ENCODE data around the gene SLC9C1. TPM values are rescaled to one million over a fixed set of nuclear protein-coding genes. Genes with fewer than 3 reads are reported as not detected.

Gene SLC9C1
- total and polyA plus RNA-seq, 9 donors: 0.07 to 0.35 (median 0.15) TPM; not detected in 4

DNA sequence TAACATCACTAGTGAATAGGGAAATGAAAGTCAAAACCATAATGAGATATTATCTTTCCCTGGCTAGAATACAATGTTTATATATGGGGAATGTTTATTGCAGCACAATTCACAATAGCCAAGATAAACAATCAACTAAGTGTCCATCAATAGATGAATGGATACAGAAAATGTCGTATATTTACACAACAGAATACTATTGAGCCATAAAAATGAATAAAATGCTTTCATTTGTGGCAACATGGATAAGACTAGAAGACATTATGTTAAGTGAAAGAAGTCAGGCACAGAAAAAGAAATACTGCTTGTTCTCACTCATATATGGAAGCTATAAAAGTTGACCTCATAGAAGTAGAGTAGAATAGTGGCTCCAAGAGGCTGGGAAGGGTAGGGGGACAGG lies 65.2 kb downstream of the SLC9C1 start:
- TF ChIP-seq EP300 (IDR thresholded peaks at IDR 0.05) (no peak), POLR2A (IDR thresholded peaks at IDR 0.05) (no peak)
- TF ChIP-seq, protein P1, sequence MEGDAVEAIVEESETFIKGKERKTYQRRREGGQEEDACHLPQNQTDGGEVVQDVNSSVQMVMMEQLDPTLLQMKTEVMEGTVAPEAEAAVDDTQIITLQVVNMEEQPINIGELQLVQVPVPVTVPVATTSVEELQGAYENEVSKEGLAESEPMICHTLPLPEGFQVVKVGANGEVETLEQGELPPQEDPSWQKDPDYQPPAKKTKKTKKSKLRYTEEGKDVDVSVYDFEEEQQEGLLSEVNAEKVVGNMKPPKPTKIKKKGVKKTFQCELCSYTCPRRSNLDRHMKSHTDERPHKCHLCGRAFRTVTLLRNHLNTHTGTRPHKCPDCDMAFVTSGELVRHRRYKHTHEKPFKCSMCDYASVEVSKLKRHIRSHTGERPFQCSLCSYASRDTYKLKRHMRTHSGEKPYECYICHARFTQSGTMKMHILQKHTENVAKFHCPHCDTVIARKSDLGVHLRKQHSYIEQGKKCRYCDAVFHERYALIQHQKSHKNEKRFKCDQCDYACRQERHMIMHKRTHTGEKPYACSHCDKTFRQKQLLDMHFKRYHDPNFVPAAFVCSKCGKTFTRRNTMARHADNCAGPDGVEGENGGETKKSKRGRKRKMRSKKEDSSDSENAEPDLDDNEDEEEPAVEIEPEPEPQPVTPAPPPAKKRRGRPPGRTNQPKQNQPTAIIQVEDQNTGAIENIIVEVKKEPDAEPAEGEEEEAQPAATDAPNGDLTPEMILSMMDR (IDR thresholded peaks at IDR 0.05): no peak
- DNase-seq: no peak
- H3K9me3 ChIP-seq: no peaks in the 10 kb centered on the region

GRCh38 chr3:112200317-112200666 lies 93.7 kb downstream of the SLC9C1 start:
- Histone ChIP-seq H3K27ac (no peak overlapping the region), H3K27me3 (no peaks in the 10 kb centered on the region)
- intact Hi-C loops (cut with DNase I): no loop called here

More for the DNA sequence above, 65.2 kb downstream of the SLC9C1 start:
- Histone ChIP-seq H3K4me3 (no peak overlapping the region), H3K27me3 (no peaks in the 10 kb centered on the region), H3K27ac (no peak overlapping the region), H3K36me3 (no peaks in the 10 kb centered on the region), H3K4me1 (ENCODE audit: insufficient read depth) (no peaks in the 10 kb centered on the region)
- WGBS, 3 donors: 78 to 89% (median 83%) methylated on average over 1 of the region's 1 CpG
- intact Hi-C loops (cut with DNase I): no loop called here

DNA sequence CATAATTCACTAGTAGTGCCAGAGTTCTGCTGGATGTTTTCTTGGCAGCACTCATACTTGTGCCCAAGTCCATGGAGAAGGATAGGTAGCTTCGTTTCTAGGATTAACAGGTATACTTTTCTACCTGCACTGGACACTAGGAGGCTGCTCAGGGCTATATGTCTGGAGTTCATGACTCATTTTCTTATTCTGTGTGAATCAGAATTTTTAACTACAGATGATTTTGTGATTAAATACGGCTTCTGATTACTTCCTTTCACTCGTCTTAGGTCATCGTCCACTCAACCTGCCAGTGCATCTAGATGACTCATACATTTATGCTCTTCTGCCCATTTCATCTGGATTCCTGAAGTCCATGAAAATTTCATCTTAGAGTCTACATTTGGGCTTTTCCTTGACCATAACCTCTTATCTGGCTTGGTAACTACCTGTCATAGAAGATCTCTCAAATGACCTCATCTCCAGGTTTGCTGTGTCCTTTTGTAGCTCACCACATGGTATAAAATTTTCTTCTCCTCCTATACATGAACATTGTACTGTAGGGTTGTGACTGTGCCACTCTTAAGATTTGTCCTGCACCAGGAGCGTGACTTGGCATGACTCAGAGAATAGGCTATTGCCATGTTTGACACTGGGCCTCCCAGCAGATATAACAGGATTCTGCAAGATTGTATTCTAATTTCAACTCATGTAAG lies 94.2 kb downstream of the SLC9C1 start:
- Histone ChIP-seq H3K36me3 (no peaks in the 10 kb centered on the region), H3K27ac (no peak overlapping the region), H3K4me3 (no peak overlapping the region), H3K9me3 (no peaks in the 10 kb centered on the region), H3K4me1 (ENCODE audit: insufficient read depth) (no peaks in the 10 kb centered on the region), H3K27me3 (no peaks in the 10 kb centered on the region)
- TF ChIP-seq, protein P1 (IDR thresholded peaks at IDR 0.05): no peak
- no peak for TF ChIP-seq EP300 (IDR thresholded peaks at IDR 0.05)
- no peak for TF ChIP-seq POLR2A (IDR thresholded peaks at IDR 0.05)
- 84 to 88% (median 85%) methylated on average over 5 of the region's 5 CpGs for WGBS, 3 donors
- intact Hi-C loops (cut with DNase I): no loop called here
- no peak for DNase-seq

More at GRCh38 chr3:112200317-112200666, 93.7 kb downstream of the SLC9C1 start:
- Histone ChIP-seq H3K9me3 (no peaks in the 10 kb centered on the region), H3K4me3 (no peak overlapping the region), H3K36me3 (no peaks in the 10 kb centered on the region), H3K4me1 (ENCODE audit: insufficient read depth) (no peaks in the 10 kb centered on the region)
- DNase-seq: no peak
- 82 to 92% (median 86%) methylated on average over 3 of the region's 3 CpGs for WGBS, 3 donors
- TF ChIP-seq POLR2A (IDR thresholded peaks at IDR 0.05) (no peak), EP300 (IDR thresholded peaks at IDR 0.05) (no peak)
- TF ChIP-seq, protein P1 (IDR thresholded peaks at IDR 0.05): no peak

- intact Hi-C loops (cut with DNase I): no loop called here
- 9 to 21% (median 16%) methylated on average over 1 of the region's 1 CpG for WGBS, 3 donors
- H3K9me3 ChIP-seq: no peaks in the 10 kb centered on the region
These were observed 96.9 kb downstream of the SLC9C1 start for GRCh38 chr3:112197131-112197530.

More at GRCh38 chr3:112197131-112197530, 96.9 kb downstream of the SLC9C1 start:
- Histone ChIP-seq H3K27me3 (no peaks in the 10 kb centered on the region), H3K4me3 (no peak overlapping the region), H3K27ac (no peak overlapping the region), H3K36me3 (no peaks in the 10 kb centered on the region), H3K4me1 (ENCODE audit: insufficient read depth) (no peaks in the 10 kb centered on the region)
- no peak for DNase-seq
- TF ChIP-seq POLR2A (IDR thresholded peaks at IDR 0.05) (no peak), EP300 (IDR thresholded peaks at IDR 0.05) (no peak)
- TF ChIP-seq, protein P1 (IDR thresholded peaks at IDR 0.05): no peak
